ENCODE results near the gene AZI2. TPM values are rescaled to one million over a fixed set of nuclear protein-coding genes. Genes with fewer than 3 reads are reported as not detected.

AZI2 gene
- total RNA-seq, 1 experiment from 2014 or later = 53.0 TPM

Other genes starting within 250 kb of the AZI2 start
- gene CMC1, start 107.2 kb downstream of the AZI2 start, total RNA-seq (2014; rRNA removed; shearing (Covaris generic)) = 18.8 and 21.3 TPM in 2 replicates
- 0.16 TPM in 2 replicates for gene ZCWPW2, start 103 bp downstream of the AZI2 start, total RNA-seq (2014; rRNA removed; shearing (Covaris generic))